ENCODE measurements around the gene WDR90.
A peak's percentile ranks its signal among the peaks of the same experiment; 100 is the strongest.

Gene WDR90

DNA sequence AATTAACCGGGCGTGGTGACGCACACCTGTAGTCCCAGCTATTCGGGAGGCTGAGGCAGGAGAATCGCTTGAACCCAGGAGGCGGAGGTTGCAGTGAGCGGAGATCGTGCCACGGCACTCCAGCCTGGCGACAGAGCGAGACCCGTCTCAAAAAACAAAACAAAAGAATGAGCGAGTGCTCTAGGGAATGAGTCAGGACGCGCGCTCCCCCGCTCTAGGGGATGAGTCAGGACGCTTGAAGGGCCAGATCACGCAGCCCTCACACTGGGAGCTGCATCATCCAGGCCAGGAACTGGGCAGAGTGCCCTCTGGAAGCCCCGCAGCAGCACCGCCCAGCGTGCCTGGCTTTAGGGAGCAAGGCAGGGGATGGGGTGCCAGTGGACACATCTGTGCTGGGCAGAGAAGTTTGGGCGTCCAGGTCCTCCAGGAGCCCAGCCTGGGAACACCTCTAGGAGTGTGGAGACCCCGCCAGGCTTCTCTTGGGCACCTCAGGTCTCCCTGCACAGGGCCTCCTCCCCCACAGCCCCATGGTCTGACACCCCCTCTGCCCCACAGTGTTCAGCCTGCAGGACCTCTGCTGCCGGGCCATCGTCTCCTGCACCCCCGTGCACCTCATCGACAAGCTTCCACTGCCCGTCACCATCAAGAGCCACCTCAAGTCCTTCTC lies 22.2 kb upstream of the WDR90 start:
- no peak for DNase-seq

DNA sequence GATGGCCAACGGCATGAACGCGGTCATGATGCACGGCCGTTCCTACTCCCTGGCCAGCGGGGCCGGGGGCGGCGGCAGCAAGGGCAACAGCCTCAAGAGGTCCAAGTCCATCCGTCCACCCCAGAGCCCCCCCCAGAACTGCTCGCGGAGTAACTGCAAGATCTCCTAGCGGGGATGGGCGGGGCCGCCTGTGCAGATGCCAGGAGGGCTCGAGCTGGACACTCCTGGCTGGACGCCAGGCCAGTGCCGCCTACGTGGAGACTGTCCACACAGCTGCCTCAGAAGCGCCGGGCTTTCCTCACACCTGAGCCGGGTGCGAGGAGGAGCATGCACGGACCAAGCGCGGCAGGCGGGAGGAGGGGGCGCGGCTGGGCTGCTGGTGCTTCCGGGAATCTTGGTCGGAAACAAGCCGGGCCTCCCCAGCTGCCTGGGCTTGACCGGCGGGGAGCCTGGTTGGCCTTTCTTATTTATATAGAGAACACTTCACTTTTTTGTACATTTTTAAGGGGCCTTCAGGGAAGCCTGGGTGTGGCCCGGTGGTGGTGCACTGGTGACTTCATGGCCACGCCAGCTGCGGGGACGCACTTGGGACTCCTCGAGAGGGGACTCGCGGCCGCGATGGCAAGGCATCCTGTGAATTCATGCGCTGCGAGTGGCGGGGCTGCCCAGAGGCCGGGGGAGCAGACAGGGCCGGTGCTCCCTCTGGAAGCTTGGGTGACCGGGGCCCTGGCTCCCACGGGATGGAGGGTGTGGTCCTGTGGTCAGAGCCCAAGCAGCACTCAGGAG lies 21.5 kb upstream of the WDR90 start:
- no peak for DNase-seq

DNA sequence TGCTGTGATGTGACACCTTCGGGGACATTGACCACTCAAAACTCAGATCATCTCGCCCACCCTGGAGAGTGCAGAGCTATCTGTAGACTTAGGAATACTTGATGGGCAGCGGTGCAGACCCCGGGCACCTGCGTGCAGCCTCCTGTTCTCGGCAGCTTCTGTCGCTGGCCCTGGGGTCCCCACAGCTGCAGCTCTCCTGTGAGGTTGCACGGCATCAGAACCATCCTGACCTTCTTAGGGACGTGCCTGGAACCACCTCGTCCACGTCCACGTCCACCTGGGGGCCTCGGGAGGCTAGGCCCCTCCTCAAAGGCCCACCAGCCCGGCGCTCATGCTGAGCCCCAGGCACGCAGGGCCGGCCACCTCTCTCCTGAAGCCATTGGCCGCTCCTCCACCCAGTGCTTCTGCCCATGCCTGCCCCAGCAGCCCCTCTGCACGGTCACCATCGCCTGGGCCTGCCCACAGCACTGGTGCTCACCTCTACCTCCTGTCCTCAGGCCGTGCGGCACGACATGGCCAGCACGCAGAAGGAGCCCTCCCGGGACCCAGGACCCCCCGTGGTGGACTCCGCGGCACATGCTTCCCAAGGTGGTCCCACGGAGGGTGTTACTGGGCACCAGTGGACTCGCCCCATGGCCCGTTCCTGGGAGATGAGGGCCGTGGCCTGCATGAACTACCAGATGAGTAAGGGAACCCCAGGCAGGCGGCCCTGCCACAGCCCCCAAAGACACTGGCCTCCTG lies 20.7 kb upstream of the WDR90 start:
- no peak for DNase-seq

DNA sequence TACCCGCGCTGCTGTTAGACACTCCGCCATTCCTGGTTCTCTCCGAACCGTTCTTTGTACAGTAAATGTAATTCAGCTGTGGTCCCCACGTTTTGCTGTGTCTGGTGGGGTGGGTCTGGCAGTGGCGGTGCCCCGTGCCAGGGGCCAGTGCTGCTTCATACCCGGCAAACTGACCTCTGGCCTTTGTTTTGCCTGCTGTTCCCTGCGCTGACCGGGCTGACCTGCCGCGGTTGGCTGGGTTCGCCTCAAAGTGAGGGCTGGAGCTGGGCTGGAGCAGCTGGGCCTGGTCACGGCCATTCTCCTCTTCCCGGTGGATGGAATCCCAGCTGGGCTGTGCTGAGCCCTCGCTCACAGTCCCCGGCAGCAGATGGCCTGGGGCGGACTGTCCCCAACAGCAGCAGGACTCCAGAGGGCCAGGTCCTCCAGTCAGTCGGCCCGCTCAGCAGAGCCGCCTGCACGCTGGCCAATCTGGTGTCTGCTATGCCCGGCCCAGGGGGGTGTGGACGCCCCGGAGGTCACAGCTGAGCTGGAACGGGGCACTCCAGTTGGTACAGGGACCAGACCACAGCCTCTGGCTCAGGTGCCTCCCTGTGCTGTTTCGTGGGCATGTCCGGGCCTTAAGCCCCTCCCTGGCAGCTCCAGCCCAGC lies 19.9 kb upstream of the WDR90 start:
- DNase-seq, result no peak

DNA sequence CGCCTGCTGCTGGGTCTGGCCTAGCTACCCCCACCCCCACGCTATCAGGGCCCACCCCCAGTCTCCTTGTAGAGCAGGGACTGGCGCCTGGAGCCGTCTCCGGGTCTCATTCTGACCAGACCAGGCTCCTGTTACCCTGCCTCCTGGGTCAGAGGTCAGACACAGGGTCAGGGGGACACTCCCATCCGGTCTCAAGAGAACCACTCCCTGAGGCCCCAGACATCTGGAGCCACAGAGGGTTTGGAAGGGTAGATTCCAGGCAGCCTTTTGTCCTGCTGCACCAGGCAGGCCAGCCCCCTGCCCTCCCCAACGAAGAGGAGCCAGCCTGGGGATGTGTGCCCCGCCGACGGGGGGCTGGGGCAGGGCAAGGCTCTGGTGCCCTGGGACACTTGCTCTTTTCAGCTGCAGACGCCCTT lies 19.3 kb upstream of the WDR90 start:
- DNase-seq, result no peak

DNA sequence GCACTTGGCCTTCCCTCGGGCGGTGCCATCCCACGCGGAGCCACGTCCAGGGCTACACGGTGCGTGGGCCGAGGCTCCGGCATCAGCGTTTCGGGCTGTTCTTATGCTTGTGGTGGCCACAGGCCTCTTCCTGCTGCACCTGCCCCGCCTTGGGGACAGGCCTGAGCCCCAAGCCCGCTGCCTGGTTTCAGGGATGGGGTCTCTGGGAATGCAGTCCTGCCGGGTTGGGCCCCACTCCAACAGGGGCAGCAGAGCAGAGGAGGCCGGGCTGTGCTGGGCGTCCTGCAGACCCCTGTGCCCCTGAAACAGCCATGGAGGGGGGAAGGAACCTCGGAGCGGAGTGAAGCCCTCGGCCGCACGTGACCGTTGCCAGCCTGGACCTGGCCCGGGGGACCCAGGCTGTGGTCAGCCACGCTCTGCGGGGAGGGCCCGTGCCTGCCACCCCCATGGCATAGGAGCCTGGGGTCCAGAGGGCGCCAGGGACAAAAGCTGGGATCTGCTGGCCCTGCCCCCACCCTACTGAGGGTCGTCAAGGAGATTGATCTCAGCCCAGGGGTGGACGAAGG lies 18.8 kb upstream of the WDR90 start:
- no peak for DNase-seq

DNA sequence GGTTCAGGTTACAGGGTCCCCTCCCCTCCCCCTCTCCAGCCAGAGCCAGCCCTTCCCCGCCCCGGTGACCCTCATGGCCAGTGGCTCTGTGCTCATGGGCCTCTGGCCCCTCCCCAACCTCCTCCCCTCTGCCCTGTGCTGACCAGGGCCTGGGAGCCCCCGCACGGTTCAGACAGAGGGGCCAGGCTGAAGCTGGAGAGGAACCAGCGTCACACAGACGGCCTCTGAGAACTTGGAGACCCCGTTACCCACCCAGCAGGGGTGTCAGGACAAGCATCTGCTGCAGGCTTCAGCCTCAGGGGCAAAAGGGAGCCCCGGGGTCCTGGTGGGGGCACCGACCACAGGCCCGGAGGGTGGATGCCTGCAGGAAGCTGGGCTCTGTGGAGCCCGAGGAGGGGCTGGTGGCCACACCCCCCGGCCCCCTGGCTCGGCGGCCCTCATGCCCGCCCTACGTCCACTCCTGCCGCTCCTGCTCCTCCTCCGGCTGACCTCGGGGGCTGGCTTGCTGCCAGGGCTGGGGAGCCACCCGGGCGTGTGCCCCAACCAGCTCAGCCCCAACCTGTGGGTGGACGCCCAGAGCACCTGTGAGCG lies 18.3 kb upstream of the WDR90 start, which contains the start of gene WFIKKN1:
TSS of gene WFIKKN1 (plus strand) at position 171 of the 591 bp plus-strand sequence. CDS start at position 440, 269 bp downstream.
- no peak for DNase-seq

DNA sequence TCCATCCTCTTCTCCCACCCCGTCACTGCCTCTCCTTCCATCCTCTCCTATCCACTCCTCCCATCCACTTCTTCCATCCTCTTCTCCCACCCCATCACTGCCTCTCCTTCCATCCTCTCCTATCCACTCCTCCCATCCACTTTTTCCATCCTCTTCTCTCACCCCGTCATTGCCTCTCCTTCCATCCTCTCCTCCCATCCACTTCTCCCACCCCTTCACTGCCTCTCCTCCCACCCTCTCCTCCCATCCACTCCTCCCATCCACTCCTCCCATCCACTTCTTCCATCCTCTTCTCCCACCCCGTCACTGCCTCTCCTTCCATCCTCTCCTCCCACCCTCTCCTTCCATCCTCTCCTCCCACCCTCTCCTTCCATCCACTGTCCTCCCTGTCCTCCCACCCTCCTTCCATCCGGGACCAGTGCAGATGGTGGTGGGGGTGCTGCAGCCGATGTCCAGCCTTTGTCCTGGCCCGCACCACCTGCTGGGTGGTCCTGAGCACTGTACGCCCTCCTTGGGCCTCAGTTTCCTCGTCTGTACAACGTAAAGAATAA lies 17.3 kb upstream of the WDR90 start:
- no peak for DNase-seq

DNA sequence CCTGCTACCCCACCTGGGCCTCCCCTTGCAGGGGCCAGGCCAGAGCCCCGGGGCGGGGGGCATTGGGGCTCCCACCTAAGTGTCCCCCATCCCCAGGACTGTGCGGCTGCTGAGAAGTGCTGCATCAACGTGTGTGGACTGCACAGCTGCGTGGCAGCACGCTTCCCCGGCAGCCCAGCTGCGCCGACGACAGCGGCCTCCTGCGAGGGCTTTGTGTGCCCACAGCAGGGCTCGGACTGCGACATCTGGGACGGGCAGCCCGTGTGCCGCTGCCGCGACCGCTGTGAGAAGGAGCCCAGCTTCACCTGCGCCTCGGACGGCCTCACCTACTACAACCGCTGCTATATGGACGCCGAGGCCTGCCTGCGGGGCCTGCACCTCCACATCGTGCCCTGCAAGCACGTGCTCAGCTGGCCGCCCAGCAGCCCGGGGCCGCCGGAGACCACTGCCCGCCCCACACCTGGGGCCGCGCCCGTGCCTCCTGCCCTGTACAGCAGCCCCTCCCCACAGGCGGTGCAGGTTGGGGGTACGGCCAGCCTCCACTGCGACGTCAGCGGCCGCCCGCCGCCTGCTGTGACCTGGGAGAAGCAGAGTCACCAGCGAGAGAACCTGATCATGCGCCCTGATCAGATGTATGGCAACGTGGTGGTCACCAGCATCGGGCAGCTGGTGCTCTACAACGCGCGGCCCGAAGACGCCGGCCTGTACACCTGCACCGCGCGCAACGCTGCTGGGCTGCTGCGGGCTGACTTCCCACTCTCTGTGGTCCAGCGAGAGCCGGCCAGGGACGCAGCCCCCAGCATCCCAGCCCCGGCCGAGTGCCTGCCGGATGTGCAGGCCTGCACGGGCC lies 16.5 kb upstream of the WDR90 start:
- no peak for DNase-seq

DNA sequence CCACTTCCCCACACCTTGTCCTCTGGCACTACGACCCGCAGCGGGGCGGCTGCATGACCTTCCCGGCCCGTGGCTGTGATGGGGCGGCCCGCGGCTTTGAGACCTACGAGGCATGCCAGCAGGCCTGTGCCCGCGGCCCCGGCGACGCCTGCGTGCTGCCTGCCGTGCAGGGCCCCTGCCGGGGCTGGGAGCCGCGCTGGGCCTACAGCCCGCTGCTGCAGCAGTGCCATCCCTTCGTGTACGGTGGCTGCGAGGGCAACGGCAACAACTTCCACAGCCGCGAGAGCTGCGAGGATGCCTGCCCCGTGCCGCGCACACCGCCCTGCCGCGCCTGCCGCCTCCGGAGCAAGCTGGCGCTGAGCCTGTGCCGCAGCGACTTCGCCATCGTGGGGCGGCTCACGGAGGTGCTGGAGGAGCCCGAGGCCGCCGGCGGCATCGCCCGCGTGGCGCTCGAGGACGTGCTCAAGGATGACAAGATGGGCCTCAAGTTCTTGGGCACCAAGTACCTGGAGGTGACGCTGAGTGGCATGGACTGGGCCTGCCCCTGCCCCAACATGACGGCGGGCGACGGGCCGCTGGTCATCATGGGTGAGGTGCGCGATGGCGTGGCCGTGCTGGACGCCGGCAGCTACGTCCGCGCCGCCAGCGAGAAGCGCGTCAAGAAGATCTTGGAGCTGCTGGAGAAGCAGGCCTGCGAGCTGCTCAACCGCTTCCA lies 15.7 kb upstream of the WDR90 start:
- DNase-seq, result no peak

DNA sequence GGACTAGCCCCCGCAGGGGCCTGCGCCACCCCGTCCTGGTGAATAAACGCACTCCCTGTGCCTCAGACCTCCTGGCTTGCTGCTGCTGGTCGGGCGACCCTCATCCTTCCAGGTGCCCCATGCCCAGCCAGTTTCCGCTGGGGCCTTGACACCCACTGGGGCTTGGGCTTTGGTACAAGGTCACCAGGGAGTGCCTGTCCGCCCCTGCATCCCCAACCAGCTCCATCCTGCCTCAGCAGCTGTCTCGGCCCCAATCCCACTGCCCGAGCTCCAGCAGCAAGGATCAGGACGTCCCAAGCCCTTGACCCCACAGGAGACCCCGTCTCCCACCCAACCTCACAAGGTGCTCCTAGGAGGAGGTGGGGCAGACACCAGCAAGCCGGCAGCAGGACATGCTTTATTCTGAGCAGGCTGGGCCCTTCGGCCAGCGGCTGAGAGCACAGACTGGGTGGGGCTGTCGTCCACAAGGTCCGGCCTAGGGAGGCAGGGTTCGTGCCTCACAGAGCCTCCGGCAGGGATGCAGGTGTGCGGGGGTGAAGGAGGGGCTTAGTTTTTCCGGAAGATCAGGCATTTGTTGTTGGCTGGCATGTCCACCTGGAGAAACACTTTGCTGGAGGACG lies 15.0 kb upstream of the WDR90 start:
- no peak for DNase-seq

DNA sequence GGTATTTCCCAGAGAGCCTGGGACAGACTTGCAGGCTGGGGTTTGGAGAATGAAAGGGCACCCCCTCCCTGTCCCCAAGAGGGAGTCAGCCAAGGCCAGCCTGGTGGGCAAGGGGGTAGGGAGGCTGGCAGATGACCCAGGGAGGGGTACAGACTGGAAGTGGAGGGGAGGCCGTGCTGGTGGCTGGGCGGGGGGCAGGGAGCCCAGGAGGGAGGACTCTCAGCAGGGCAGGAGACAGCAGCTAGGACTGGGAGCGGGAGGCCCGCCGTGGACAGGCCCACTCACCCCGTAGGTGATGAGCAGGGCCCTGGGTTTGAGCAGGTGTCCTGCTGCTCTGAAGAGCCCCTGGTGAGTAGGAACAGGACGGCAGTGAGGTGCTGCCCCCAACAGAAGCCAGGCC lies 14.2 kb upstream of the WDR90 start:
- DNase-seq, result no peak

DNA sequence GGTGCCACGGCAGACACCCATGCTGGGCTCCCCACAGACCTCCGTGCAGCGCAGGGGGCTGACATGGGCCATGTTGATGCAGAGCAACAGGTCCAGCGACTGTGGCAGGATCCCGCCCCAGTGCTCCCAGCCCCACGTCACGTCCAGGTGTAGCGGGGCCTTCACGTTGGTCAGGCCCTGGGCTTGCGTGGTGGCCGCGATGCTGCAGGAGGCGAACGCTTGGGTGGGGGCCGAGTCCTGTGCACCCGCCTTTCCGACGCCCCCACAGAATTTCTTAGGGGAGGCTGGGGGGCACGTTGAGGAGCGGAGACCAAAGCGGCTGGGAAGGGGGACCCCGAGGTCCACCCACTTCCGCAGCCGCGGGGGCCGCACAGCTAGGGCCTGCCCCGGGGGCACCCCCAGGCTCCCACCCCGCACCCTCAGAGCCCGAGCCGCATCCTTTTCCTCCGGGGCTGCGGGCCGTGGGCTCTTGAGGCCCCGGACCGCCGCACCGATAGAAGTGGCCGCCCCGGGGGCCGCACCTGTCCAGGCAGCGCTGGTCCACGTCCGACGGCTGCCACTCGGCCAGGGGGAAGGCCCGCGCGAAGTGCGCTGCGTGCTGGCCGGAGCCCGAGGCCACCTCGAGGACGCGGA lies 13.5 kb upstream of the WDR90 start:
- DNase-seq, result no peak

DNA sequence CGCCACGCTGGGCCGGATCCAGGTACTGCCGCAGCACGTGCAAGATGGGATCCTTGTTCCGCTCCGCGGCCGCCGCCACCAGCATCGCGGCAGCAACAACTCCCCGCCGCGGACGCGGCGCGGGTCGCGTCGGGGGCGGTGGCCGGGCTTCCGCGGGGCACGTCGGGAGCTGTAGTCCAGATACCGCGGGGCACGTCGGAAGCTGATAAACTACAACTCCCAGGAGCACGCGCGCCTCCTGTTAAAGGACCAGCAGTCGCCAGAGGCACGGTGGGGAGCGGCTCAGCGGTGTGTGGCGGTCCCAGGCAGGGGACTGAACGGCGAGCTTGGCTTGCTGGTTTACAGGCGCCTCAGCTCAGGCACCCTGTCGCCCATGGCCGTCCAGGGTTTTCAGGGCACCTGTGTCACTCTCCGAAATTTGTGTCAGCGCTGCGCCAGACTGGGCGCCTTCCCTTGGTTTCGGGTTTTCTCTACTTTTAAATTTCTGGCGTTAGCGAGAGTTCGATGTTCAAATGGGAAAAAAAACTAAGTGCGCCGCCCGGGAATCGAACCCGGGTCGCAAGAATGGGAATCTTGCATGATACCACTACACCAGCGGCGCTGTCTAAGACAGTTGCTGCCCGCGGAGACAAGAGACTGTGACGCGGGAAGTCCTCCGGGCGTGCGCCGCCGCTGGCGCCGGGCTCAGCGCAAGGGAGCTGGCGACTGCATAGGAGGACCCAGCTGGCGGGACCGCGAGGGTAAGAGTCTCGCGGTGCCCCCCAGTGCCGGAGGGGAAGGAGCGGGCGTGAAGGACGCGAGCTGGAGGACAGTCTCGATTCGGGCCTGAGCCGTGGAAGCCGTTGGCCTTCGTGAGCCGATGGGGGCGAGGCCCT lies 12.7 kb upstream of the WDR90 start, which contains the start of gene METTL26:
TSS of gene METTL26 (minus strand) at position 100 of the 875 bp plus-strand sequence. CDS start at position 85, 15 bp downstream.
- peak; percentile 97 for DNase-seq

DNA sequence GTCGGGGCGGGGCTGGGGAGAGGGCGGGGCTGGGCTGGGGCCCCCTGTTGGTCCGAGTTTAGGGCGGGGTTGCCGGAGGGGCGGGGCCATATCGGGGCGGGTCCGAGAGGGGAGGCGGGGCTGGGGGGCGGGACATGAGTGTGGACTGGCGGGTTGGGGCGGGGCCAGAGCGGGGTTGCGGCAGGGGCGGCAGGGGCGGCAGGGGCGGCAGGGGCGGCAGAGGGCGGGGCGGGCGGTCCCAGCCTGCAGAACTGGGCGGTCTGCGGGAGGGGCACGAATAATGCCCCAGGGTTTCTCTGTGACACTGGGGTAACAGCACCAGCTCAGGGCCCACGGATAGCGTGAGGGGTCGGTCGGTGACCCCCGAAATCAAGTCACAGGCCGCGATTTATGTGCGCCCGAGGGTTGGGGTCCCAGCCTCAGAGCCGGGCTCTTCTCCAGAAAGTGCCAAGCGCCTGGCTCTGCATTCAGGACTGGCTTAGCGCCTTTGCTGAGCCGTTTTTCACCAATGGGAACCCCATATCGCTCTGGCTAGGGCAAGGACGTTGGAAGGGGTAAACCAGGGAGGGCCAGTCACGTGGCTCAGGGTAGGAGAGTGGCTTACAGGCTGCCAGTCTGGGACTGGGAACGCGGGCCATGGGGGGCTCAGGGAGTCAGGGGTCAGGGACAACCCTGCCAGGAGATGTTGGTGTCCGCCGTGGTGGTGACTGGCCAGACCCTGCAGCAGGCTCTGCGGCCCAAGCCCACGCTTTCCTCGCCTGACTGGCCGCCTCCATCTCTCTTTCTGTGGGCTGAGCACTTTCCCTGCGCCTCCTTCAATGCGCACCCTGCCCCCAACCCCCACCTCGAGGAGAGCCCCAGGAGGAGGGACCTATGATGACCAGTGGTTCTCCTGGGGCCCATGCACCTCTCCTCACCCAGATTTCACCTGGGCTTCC lies 11.8 kb upstream of the WDR90 start:
- DNase-seq, result peak; percentile 93

DNA sequence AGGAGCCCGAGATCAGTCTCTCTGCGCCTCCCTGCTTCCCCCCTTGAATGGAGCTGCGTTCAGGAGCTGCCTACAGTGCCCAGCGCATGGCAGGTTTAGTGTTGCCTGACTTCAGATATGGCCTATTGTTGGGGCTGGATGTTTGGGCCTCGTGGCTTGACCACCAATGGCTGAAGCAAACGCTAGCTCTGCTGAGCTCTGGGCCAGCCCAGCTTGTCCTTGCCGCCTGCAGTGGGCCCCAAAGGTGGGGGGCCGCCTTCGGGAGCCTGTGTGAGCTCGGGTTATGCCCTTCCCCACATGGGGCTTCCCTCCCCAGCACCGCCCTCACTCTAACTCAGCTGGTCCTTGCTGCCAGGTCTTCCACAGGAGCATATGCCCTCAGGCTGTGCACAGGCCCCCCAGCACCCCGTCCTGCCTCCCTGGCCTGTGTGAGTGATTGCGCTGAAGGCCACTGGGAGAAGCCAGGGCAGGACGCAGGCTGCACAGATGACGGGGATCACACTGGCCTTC lies 11.1 kb upstream of the WDR90 start:
- no peak for DNase-seq

DNA sequence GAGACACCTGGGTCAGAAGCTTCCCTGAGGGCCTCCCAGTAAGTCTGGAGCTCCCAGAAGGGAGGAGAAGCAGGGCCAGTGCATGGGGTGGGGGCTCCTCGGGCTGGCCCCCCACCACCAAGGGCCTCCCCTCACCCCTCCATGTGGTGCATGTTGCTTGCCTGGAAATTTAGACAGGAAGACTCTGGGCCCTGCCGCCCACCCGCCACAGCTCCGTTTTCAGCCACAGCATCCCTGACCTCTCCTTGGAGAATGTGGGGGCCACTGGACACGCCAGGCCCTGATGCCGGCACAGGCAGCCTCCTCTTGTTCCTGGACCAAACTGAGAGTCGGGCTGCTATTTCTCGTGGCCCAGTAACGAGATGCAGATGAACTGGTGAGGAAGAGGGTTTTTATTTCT lies 10.3 kb upstream of the WDR90 start:
- DNase-seq, result no peak
